Measurements from ENCODE around the gene TIMM17B. TPM values are rescaled to one million over a fixed set of nuclear protein-coding genes. Genes with fewer than 3 reads are reported as not detected.
"Not testable (repeated sequence)": the region's sequence is repeated elsewhere in the genome, so short reads cannot be mapped to it uniquely, and the experiment has no call there.

TIMM17B gene
- total RNA-seq, 1 donor from 2014 or later, result 72.2 TPM

- Mint-ChIP-seq H3K27ac (no peak overlapping the region), H3K27me3 (ENCODE audit: insufficient read depth) (no peaks in the 10 kb centered on the region), H3K9me3 (no peaks in the 10 kb centered on the region), H3K4me1 (ENCODE audit: low read depth) (no peaks in the 10 kb centered on the region), H3K4me3 (no peak overlapping the region), H3K36me3 (ENCODE audit: low read depth) (peaks cover 8% of the 10 kb centered on the region)
- intact Hi-C loops (cut with micrococcal nuclease), result no loop called here
- no peak for DNase-seq (ENCODE audit: low spot score)
Measured at GRCh38 chrX:48902135-48902534, 4.6 kb upstream of the TIMM17B start.

GRCh38 chrX:48901069-48901468 is 3.5 kb upstream of the TIMM17B start:
- Mint-ChIP-seq H3K4me1 (ENCODE audit: low read depth) (peaks cover 8% of the 10 kb centered on the region), H3K27me3 (ENCODE audit: insufficient read depth) (no peaks in the 10 kb centered on the region), H3K9me3 (no peaks in the 10 kb centered on the region), H3K36me3 (ENCODE audit: low read depth) (peaks cover 10% of the 10 kb centered on the region), H3K27ac (no peak overlapping the region), H3K4me3 (no peak overlapping the region)
- DNase-seq (ENCODE audit: low spot score), result no peak
- intact Hi-C loops (cut with micrococcal nuclease), result no loop called here

- intact Hi-C loops (cut with micrococcal nuclease), result loop anchor here (2.0 to 10.0 kb wide), 3 partner anchors 203 to 366 kb away; partner anchors contain the start of genes FOXP3 and PPP1R3F
Measured at GRCh38 chrX:48899078-48899410, 1.5 kb upstream of the TIMM17B start.

DNA sequence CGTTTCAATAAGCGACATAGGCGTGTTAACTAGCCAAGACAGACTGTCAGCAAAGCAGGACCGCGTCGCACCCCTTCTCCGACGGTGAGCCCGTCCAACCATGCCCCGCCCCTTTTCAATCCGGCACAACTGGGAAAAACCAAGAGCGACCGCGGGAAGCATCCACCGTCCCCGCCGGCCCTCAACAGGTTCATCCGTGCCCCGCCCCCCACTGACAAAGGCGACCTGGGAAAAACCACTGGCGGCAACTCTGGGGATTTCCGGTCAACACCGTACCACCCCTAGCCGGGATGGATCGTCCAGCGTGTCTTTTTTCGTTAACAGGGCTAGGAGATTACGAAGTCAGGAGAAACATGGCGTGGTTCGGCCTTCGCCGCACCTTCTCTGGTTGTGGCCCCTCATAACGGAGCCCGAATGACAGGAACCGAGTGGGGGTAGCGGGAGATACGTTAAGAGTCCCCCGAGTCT is 377 bp downstream of the TIMM17B start:
- intact Hi-C loops (cut with micrococcal nuclease), result loop anchor here (1.0 to 10.0 kb wide), 10 partner anchors 14 to 368 kb away; partner anchors contain the start of genes FOXP3, GRIPAP1, HDAC6 and PIM2
- peak overlapping the region; percentile 97 for H3K4me3 Mint-ChIP-seq
- peaks cover 14% of the 10 kb centered on the region for H3K36me3 Mint-ChIP-seq (ENCODE audit: low read depth)
- H3K9me3 Mint-ChIP-seq, result no peaks in the 10 kb centered on the region
- H3K27me3 Mint-ChIP-seq (ENCODE audit: insufficient read depth), result no peaks in the 10 kb centered on the region
- H3K27ac Mint-ChIP-seq, result peak overlapping the region; percentile 100
- peak; percentile 47 for DNase-seq (ENCODE audit: low spot score)
- peaks cover 8% of the 10 kb centered on the region for H3K4me1 Mint-ChIP-seq (ENCODE audit: low read depth)

More at GRCh38 chrX:48899078-48899410, 1.5 kb upstream of the TIMM17B start:
- Mint-ChIP-seq H3K4me3 (peak overlapping the region; percentile 42), H3K27me3 (ENCODE audit: insufficient read depth) (no peaks in the 10 kb centered on the region), H3K36me3 (ENCODE audit: low read depth) (peaks cover 15% of the 10 kb centered on the region), H3K4me1 (ENCODE audit: low read depth) (peaks cover 8% of the 10 kb centered on the region), H3K27ac (no peak overlapping the region), H3K9me3 (no peaks in the 10 kb centered on the region)
- DNase-seq (ENCODE audit: low spot score), result no peak

DNA sequence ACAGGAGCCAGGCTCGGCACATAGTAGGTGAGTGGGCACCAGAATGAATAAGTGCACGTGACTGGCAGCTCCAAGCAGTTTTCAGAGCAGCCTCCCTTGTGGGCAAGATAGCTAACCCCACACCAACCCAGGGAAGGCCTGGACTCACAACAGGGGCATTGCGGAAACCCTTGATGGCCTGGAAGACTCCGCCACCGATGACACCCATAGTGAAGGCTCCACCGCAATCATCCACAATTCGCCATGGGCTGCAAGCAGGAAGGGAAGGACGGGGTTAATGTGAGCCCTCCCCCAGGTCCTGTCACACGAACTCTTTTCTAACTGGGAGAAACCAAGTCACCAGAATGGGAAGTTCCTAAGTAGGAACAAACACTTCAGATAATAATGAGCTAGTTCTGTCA is 957 bp downstream of the TIMM17B start:
- no peak for DNase-seq (ENCODE audit: low spot score)
- H3K27ac Mint-ChIP-seq, result peak overlapping the region; percentile 100
- peaks cover 11% of the 10 kb centered on the region for H3K36me3 Mint-ChIP-seq (ENCODE audit: low read depth)
- no peaks in the 10 kb centered on the region for H3K27me3 Mint-ChIP-seq (ENCODE audit: insufficient read depth)
- peaks cover 8% of the 10 kb centered on the region for H3K4me1 Mint-ChIP-seq (ENCODE audit: low read depth)
- intact Hi-C loops (cut with micrococcal nuclease), result loop anchor here (1.0 to 10.0 kb wide), 10 partner anchors 15 to 368 kb away; partner anchors contain the start of genes FOXP3, GRIPAP1, HDAC6 and PIM2
- no peaks in the 10 kb centered on the region for H3K9me3 Mint-ChIP-seq
- H3K4me3 Mint-ChIP-seq, result peak overlapping the region; percentile 97

DNA sequence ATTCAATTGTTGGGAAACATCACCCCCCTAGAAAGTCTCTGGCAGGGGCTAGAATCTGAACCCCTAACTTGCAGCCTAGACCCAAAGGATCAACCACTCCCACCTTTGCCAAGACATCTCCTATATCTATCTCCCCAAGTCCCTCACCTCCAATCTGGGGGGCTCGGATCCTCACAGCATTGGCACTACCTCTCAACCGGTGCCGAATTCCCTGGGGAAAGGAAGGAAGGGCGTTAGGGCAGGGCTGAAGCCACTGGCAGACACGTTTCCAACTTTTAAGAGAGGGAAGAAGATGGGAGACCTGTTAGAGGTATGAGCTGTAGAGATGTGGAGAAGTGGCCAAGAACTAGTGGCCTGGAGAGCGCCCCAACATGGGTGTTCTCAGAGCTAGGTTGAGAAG is 2.7 kb downstream of the TIMM17B start:
- Mint-ChIP-seq H3K36me3 (ENCODE audit: low read depth) (peaks cover 8% of the 10 kb centered on the region), H3K4me3 (peak overlapping the region; percentile 58), H3K9me3 (no peaks in the 10 kb centered on the region), H3K27me3 (ENCODE audit: insufficient read depth) (no peaks in the 10 kb centered on the region), H3K4me1 (ENCODE audit: low read depth) (peaks cover 19% of the 10 kb centered on the region), H3K27ac (no peak overlapping the region)
- intact Hi-C loops (cut with micrococcal nuclease), result loop anchor here (5.0 to 10.0 kb wide), 2 partner anchors 207 to 370 kb away; partner anchors contain the start of genes FOXP3 and PPP1R3F
- DNase-seq (ENCODE audit: low spot score), result no peak

GRCh38 chrX:48893556-48894348 is 3.8 kb downstream of the TIMM17B start:
- intact Hi-C loops (cut with micrococcal nuclease), result loop anchor here (10.0 kb wide), 1 partner anchor 371 kb away; the partner anchor contains the start of genes FOXP3 and PPP1R3F
- DNase-seq (ENCODE audit: low spot score), result no peak
- no peaks in the 10 kb centered on the region for H3K27me3 Mint-ChIP-seq (ENCODE audit: insufficient read depth)
- H3K4me3 Mint-ChIP-seq, result no peak overlapping the region
- peaks cover 19% of the 10 kb centered on the region for H3K4me1 Mint-ChIP-seq (ENCODE audit: low read depth)
- H3K27ac Mint-ChIP-seq, result no peak overlapping the region
- H3K36me3 Mint-ChIP-seq (ENCODE audit: low read depth), result peaks cover 8% of the 10 kb centered on the region
- H3K9me3 Mint-ChIP-seq, result no peaks in the 10 kb centered on the region

DNA sequence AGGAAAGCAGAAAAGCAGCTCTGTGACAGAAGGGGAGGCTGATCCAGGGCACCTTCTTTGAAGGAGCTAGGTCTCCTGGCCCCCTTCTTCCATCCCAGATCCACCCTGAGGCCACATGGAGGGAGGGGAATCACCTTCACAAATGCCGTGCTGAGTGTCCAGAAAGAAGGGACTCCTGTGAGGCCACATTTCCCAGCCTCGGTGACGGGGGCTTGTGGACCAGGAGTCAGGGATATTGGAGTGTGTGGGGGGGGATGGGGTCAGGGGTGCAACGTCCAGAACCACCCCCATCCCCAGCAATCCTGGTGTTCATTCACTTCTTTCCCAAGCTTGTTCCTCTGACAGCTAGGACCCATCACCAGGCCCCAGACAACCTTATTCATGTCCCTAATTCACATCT is 4.7 kb downstream of the TIMM17B start:
- Mint-ChIP-seq H3K36me3 (ENCODE audit: low read depth) (peaks cover 8% of the 10 kb centered on the region), H3K9me3 (no peaks in the 10 kb centered on the region), H3K27ac (no peak overlapping the region), H3K4me1 (ENCODE audit: low read depth) (peaks cover 19% of the 10 kb centered on the region), H3K4me3 (no peak overlapping the region), H3K27me3 (ENCODE audit: insufficient read depth) (no peaks in the 10 kb centered on the region)
- intact Hi-C loops (cut with micrococcal nuclease), result loop anchor here (10.0 kb wide), 1 partner anchor 372 kb away; the partner anchor contains the start of genes FOXP3 and PPP1R3F
- DNase-seq (ENCODE audit: low spot score), result no peak

- Mint-ChIP-seq H3K36me3 (ENCODE audit: low read depth) (peaks cover 5% of the 10 kb centered on the region), H3K27ac (peak overlapping the region; percentile 52), H3K27me3 (ENCODE audit: insufficient read depth) (no peaks in the 10 kb centered on the region), H3K9me3 (no peaks in the 10 kb centered on the region), H3K4me3 (peak overlapping the region; percentile 70), H3K4me1 (ENCODE audit: low read depth) (peaks cover 15% of the 10 kb centered on the region)
- intact Hi-C loops (cut with micrococcal nuclease), result loop anchor here (1.0 to 10.0 kb wide), 8 partner anchors 21 to 373 kb away; partner anchors contain the start of genes FOXP3, PPP1R3F, PRAF2 and TFE3
- DNase-seq (ENCODE audit: low spot score), result peak; percentile 72
Measured at GRCh38 chrX:48891402-48892288, 5.9 kb downstream of the TIMM17B start.

DNA sequence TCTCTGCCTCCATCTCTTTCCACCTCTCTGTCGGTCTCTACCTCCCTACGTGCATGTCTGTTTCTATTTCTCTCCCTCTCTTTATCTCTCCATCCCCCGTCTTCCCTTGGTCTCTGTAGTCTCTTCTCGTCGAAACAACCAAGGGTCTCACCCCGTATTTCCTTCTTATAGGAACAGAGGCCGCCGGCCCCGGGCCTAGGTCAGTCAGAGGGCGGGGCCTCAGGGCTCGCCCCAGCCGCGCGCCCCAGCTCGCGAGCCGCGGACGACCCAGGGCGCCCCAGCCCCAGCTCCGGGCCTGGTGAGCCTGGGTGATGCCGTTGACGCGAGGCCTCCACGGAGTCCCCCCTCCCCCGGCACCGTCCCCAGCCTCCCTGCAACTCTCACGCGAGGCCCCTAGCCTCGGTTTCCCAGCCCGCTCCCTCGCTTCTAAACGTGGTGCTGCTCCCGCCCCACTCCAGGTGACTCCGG is 6.6 kb downstream of the TIMM17B start:
- H3K9me3 Mint-ChIP-seq, result no peaks in the 10 kb centered on the region
- intact Hi-C loops (cut with micrococcal nuclease), result loop anchor here (1.0 to 10.0 kb wide), 8 partner anchors 21 to 374 kb away; partner anchors contain the start of genes FOXP3, PPP1R3F, PRAF2 and TFE3
- no peaks in the 10 kb centered on the region for H3K27me3 Mint-ChIP-seq (ENCODE audit: insufficient read depth)

GRCh38 chrX:48890296-48890925 is 7.2 kb downstream of the TIMM17B start:
- Mint-ChIP-seq H3K27me3 (ENCODE audit: insufficient read depth) (no peaks in the 10 kb centered on the region), H3K4me1 (ENCODE audit: low read depth) (peaks cover 11% of the 10 kb centered on the region), H3K36me3 (ENCODE audit: low read depth) (peaks cover 4% of the 10 kb centered on the region), H3K9me3 (no peaks in the 10 kb centered on the region), H3K27ac (peak overlapping the region; percentile 84), H3K4me3 (peak overlapping the region; percentile 95)
- DNase-seq (ENCODE audit: low spot score), result no peak
- intact Hi-C loops (cut with micrococcal nuclease), result loop anchor here (2.0 to 10.0 kb wide), 3 partner anchors 36 to 374 kb away; partner anchors contain the start of genes FOXP3 and PPP1R3F

More for the DNA sequence above, 6.6 kb downstream of the TIMM17B start:
- no peak for DNase-seq (ENCODE audit: low spot score)
- H3K27ac Mint-ChIP-seq, result peak overlapping the region; percentile 84
- H3K4me1 Mint-ChIP-seq (ENCODE audit: low read depth), result peaks cover 11% of the 10 kb centered on the region
- H3K36me3 Mint-ChIP-seq (ENCODE audit: low read depth), result peaks cover 5% of the 10 kb centered on the region
- peak overlapping the region; percentile 95 for H3K4me3 Mint-ChIP-seq

DNA sequence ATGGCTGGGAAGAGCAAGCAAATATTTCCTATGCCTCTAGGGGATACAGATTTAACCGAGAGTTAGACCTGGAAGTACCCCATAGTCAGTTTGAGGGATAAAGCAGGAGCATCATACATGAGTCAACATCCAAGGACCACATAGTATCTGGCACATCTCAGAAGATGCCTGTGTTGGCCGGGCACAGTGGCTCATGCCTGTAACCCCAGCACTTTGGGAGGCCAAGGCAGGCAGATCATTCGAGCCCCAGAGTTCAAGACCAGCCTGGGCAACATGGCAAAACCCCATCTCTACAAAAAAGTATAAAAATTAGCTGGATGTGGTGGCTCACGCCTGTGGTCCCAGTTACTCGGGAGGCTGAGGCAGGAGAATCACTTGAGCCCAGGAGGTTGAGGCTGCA is 11.0 kb downstream of the TIMM17B start:
- H3K27me3 Mint-ChIP-seq (ENCODE audit: insufficient read depth); H3K4me3 Mint-ChIP-seq; DNase-seq (ENCODE audit: low spot score); H3K36me3 Mint-ChIP-seq (ENCODE audit: low read depth); H3K27ac Mint-ChIP-seq; intact Hi-C loops (cut with micrococcal nuclease); H3K9me3 Mint-ChIP-seq: not testable (repeated sequence)
- peaks cover 11% of the 10 kb centered on the region for H3K4me1 Mint-ChIP-seq (ENCODE audit: low read depth)

All from activated T-helper 1 cell treated with anti-CD3 and anti-CD28 coated beads, Interleukin-12 subunit alpha, Interleukin-12 subunit beta, Interleukin-2, Interleukin-4 antibody, amounts not matched to agents 30 ng/mL and 10 ng/mL and 1 ng/mL, durations not matched to agents 14 hours and 24 hours and 36 hours (primary cell).